Measurements from ENCODE around the gene GATA5. TPM values are rescaled to one million over a fixed set of nuclear protein-coding genes. Genes with fewer than 3 reads are reported as not detected.

GATA5 gene
- total and polyA plus RNA-seq, 10 of the 15 experiments (the other 5 are each of a cell fraction or from before 2014, with no cell fraction given) = not detected

DNA sequence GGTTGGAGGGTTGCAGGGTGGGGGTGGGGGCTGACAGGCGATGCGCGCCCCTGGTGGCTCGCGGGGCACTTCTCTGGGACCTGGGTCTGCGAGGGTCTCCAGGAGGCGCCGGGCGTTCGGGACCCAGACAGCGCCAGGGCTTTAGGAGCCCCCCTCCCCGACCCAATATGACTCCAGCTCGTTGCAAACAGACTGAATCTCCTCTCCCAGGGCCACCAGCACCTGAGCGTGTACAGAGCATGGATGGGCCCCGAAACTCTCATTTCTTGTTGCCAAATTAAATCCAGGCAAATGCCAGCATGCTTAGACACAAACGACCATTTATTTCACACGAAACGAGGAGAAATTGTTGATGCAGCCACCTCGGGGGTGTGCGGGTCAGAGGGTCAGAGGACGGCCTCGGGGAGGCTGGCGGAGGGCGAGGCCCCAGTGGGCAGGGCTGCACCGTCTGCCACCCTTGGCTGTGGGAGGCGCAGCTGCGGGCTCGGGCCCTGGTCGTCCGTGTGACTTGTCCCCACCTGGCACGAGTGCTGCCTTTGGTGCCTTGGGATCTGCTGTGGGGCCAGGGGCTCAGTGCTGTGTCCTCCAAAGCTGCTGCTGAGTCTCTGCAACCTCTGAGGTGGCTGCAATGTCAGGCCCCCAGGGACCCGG lies 20.9 kb upstream of the GATA5 start:
- no peak overlapping the region for H3K9ac ChIP-seq (ENCODE audit: control insufficient read depth, insufficient read depth, low read length)
- ChIA-PET SMC1A (ENCODE audit: uncharacterized antibody, unreplicated experiment) (no interaction called here), RAD21 (ENCODE audit: unreplicated experiment) (no interaction called here), POLR2A (no interaction called here), CTCF (interaction anchor here (1.4 kb wide), 1 partner anchor 120 kb away, joined by 4 read pairs; no protein-coding TSS in a partner anchor)
- FAIRE-seq (no peak), DNase-seq (ENCODE audit: low read depth, low spot score) (no peak), ATAC-seq (peak; percentile 62)
- intact Hi-C loops (cut with micrococcal nuclease; ENCODE audit: unreplicated experiment) = no loop called here
- H3K79me2 ChIP-seq (ENCODE audit: control insufficient read depth, insufficient read depth, low read length) = no peaks in the 10 kb centered on the region
- TF ChIP-seq ETV6 (conservative IDR thresholded peaks at IDR 0.05 in 1 of 2, IDR thresholded peaks at IDR 0.05 in 1 of 2; ENCODE audit: borderline replicate concordance in 1 of 2, low read depth in 1 of 2) = no peak
- no peak for TF ChIP-seq IRF5 (IDR thresholded peaks at IDR 0.05; ENCODE audit: borderline replicate concordance)
- TF ChIP-seq, protein P1, sequence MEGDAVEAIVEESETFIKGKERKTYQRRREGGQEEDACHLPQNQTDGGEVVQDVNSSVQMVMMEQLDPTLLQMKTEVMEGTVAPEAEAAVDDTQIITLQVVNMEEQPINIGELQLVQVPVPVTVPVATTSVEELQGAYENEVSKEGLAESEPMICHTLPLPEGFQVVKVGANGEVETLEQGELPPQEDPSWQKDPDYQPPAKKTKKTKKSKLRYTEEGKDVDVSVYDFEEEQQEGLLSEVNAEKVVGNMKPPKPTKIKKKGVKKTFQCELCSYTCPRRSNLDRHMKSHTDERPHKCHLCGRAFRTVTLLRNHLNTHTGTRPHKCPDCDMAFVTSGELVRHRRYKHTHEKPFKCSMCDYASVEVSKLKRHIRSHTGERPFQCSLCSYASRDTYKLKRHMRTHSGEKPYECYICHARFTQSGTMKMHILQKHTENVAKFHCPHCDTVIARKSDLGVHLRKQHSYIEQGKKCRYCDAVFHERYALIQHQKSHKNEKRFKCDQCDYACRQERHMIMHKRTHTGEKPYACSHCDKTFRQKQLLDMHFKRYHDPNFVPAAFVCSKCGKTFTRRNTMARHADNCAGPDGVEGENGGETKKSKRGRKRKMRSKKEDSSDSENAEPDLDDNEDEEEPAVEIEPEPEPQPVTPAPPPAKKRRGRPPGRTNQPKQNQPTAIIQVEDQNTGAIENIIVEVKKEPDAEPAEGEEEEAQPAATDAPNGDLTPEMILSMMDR (IDR thresholded peaks at IDR 0.05 in 2 of 3, conservative IDR thresholded peaks at IDR 0.05 in 1 of 3; ENCODE audit: control insufficient read depth in 2 of 3, extremely low read depth in 1 of 3, insufficient read depth in 1 of 3, low read depth in 3 of 3, low read length in 3 of 3) = peak; percentile 35 to 57 (median 40)
- TF ChIP-seq NFYA (IDR thresholded peaks at IDR 0.05; ENCODE audit: borderline replicate concordance, low read depth, low read length) = no peak
- TF ChIP-seq SMAD1 (IDR thresholded peaks at IDR 0.05; ENCODE audit: low read depth, partially characterized antibody) = no peak
- TF ChIP-seq BACH1 (IDR thresholded peaks at IDR 0.05; ENCODE audit: borderline replicate concordance) = no peak
- TF ChIP-seq SMC3 (IDR thresholded peaks at IDR 0.05; ENCODE audit: borderline replicate concordance, low read length) = peak; percentile 33; the same call in 1 of the 2 replicates
- 0 out of 2 replicates have a peak, but pooled peaks have one; percentile 30 for TF ChIP-seq RAD21 (IDR thresholded peaks at IDR 0.05; ENCODE audit: insufficient read depth, low read depth, low read length)
- no peak for TF ChIP-seq MTA3 (IDR thresholded peaks at IDR 0.05; ENCODE audit: borderline replicate concordance, low read length)
- peaks cover 16% of the 10 kb centered on the region for H3K4me1 ChIP-seq (ENCODE audit: control insufficient read depth, insufficient read depth, low read length)
- H3K36me3 ChIP-seq (ENCODE audit: control insufficient read depth in 2 of 2, insufficient read depth in 2 of 2, low read length in 1 of 2) = no peaks in the 10 kb centered on the region
- no TSS peak for BruUV-seq (replicated peaks)
- 15% methylated on average over 32 of the region's 32 CpGs for WGBS (ENCODE audit: insufficient coverage, insufficient replicate concordance, low lambda C conversion rate, missing lambda C conversion rate)
- in situ Hi-C loops (cut with MboI) = no loop called here
- H3K9me3 ChIP-seq (replicated peaks; ENCODE audit: control insufficient read depth, insufficient read depth, low read length) = no peaks in the 10 kb centered on the region
- H3K27me3 ChIP-seq (replicated peaks in 1 of 2; ENCODE audit: control insufficient read depth in 2 of 2, insufficient read depth in 2 of 2, low read length in 1 of 2) = no peaks in the 10 kb centered on the region
- H3K4me3 ChIP-seq = no peak overlapping the region
- H2AFZ ChIP-seq (ENCODE audit: control insufficient read depth, low read depth, low read length) = no peak overlapping the region
- no peak overlapping the region for H3K4me2 ChIP-seq (ENCODE audit: control insufficient read depth, insufficient read depth)
- H3K27ac ChIP-seq (ENCODE audit: control insufficient read depth, insufficient read depth) = no peak overlapping the region
- no peaks in the 10 kb centered on the region for H4K20me1 ChIP-seq (ENCODE audit: control insufficient read depth, insufficient read depth)
